OCI-M2 (cell line): ENCODE results near the gene L3MBTL3.

Experiments used
- DNase-seq: peaks from one replicate; lab custom pipeline; 2025; ENCODE audit not compliant: unreplicated experiment; lab: John Stamatoyannopoulos, UW

The L3MBTL3 gene

GRCh38 chr6:130178692-130179091, 160.3 kb downstream of the L3MBTL3 start:
- DNase-seq = no peak

GRCh38 chr6:130182466-130182865, 164.1 kb downstream of the L3MBTL3 start:
- DNase-seq = no peak

GRCh38 chr6:130183271-130184222, 165.2 kb downstream of the L3MBTL3 start:
- no peak for DNase-seq

- DNase-seq = no peak
These were observed 167.3 kb downstream of the L3MBTL3 start for GRCh38 chr6:130185658-130186057.

GRCh38 chr6:130187335-130188206, 169.2 kb downstream of the L3MBTL3 start:
- no peak for DNase-seq

GRCh38 chr6:130188207-130188899, 170.0 kb downstream of the L3MBTL3 start:
- DNase-seq = no peak

- DNase-seq = no peak
These were observed 171.4 kb downstream of the L3MBTL3 start for GRCh38 chr6:130189531-130190397.
